ENCODE data around the gene ATXN1. TPM values are rescaled to one million over a fixed set of nuclear protein-coding genes. Genes with fewer than 3 reads are reported as not detected.
A peak's percentile ranks its signal among the peaks of the same experiment; 100 is the strongest.
"Not testable (repeated sequence)": the region's sequence is repeated elsewhere in the genome, so short reads cannot be mapped to it uniquely, and the experiment has no call there.

ATXN1 gene
- total RNA-seq, 1 experiment from 2014 or later = 8.1 TPM

GRCh38 chr6:16632101-16632500 lies 129.2 kb downstream of the ATXN1 start (continued):
- TF ChIP-seq PRDM15 (CRISPR knock-in tag; IDR thresholded peaks at IDR 0.05) = 0 out of 2 replicates have a peak, but pooled peaks have one; percentile 9

GRCh38 chr6:16630026-16630643 lies 131.1 kb downstream of the ATXN1 start:
- Mint-ChIP-seq H3K27ac (no peak overlapping the region), H3K4me3 (no peak overlapping the region), H3K36me3 (peaks cover 7% of the 10 kb centered on the region; the same call in 1 of the 2 replicates), H3K4me1 (peaks cover 10% of the 10 kb centered on the region), H3K9me3 (peaks cover 15% of the 10 kb centered on the region), H3K27me3 (ENCODE audit: low read depth) (no peaks in the 10 kb centered on the region)
- POLR2A ChIA-PET = no interaction called here
- TF ChIP-seq MYBL2 (CRISPR knock-in tag; IDR thresholded peaks at IDR 0.05) (no peak), ZNF416 (CRISPR knock-in tag; IDR thresholded peaks at IDR 0.05) (no peak)
- CTCF ChIA-PET = no interaction called here
- ATAC-seq (no peak), DNase-seq (ENCODE audit: low spot score) (no peak)

- DNase-seq (ENCODE audit: low spot score); H3K36me3 Mint-ChIP-seq; H3K4me1 Mint-ChIP-seq; H3K4me3 Mint-ChIP-seq; H3K9me3 Mint-ChIP-seq; H3K27me3 Mint-ChIP-seq (ENCODE audit: low read depth); H3K27ac Mint-ChIP-seq; ATAC-seq; POLR2A ChIA-PET; CTCF ChIA-PET: not testable (repeated sequence)
- 0 out of 2 replicates have a peak, but pooled peaks have one; percentile 8 for TF ChIP-seq GTF2I (CRISPR knock-in tag; conservative IDR thresholded peaks at IDR 0.05)
Observed at GRCh38 chr6:16628580-16628979, 132.7 kb downstream of the ATXN1 start.

- no peaks in the 10 kb centered on the region for H3K27me3 Mint-ChIP-seq (ENCODE audit: low read depth)
- CTCF ChIA-PET = no interaction called here
- H3K4me3 Mint-ChIP-seq = no peak overlapping the region
- no peaks in the 10 kb centered on the region; the same call in 1 of the 2 replicates for H3K4me1 Mint-ChIP-seq
- peaks cover 8% of the 10 kb centered on the region for H3K9me3 Mint-ChIP-seq
- DNase-seq (ENCODE audit: low spot score) (no peak), ATAC-seq (no peak)
- H3K36me3 Mint-ChIP-seq = peaks cover 7% of the 10 kb centered on the region; the same call in 1 of the 2 replicates
- TF ChIP-seq ERG (CRISPR knock-in tag; IDR thresholded peaks at IDR 0.05) (no peak), SOX15 (CRISPR knock-in tag; IDR thresholded peaks at IDR 0.05) (no peak), USF1 (CRISPR knock-in tag; IDR thresholded peaks at IDR 0.05) (no peak), IRF1 (CRISPR knock-in tag; IDR thresholded peaks at IDR 0.05) (no peak), ZMAT4 (CRISPR knock-in tag; IDR thresholded peaks at IDR 0.05) (no peak), USF2 (CRISPR knock-in tag; IDR thresholded peaks at IDR 0.05) (no peak)
- POLR2A ChIA-PET = no interaction called here
- H3K27ac Mint-ChIP-seq = no peak overlapping the region
Observed at GRCh38 chr6:16626650-16627049, 134.6 kb downstream of the ATXN1 start.

Measured in WTC11 (cell line).